AG04449 (cell line): ENCODE data around the gene TOR2A.

Experiments
- CTCF ChIA-PET: fragments of 350-600 bp; formaldehyde crosslinking; extraction: SDS; loops from one replicate; lab custom pipeline; 2021; ENCODE audit warnings: antibody characterized with exemption; lab: Yijun Ruan, JAX
- POLR2A ChIA-PET: fragments of 400-600, 350-600 bp; formaldehyde crosslinking; extraction: SDS; loops from one replicate; lab custom pipeline; 2020; ENCODE audit warnings: antibody characterized with exemption, inconsistent platforms; lab: Yijun Ruan, JAX
- DNase-seq: peaks from one replicate; pipeline ENCODE4 v3.0.0-alpha.2; 2010; ENCODE audit warnings: low read depth, low spot score
- H3K4me3 ChIP-seq: 2 replicates; pipeline ENCODE4 v1.5.1; 2011; ENCODE audit warnings: low read depth, mild to moderate bottlenecking, control low read depth, low read length
- CTCF ChIP-seq: IDR thresholded peaks from one replicate; pipeline ENCODE4 v1.5.1; 2011; ENCODE audit warnings: mild to moderate bottlenecking, moderate library complexity, low read length, control low read depth, inconsistent platforms; ENCODE audit not compliant: insufficient read depth; ENCODE audit errors: missing control alignments

Gene TOR2A

GRCh38 chr9:127711831-127712274, 23.2 kb downstream of the TOR2A start:
- CTCF ChIA-PET = interaction anchor here (1.0 kb wide), 1 partner anchor 102 kb away, joined by 3 read pairs; no protein-coding TSS in a partner anchor
- POLR2A ChIA-PET = no interaction called here
- no peak for DNase-seq
- no peak overlapping the region for H3K4me3 ChIP-seq
- no peak for TF ChIP-seq CTCF

- no peak for TF ChIP-seq CTCF
- H3K4me3 ChIP-seq = no peak overlapping the region
- CTCF ChIA-PET = interaction anchor here (0.9 to 1.0 kb wide), 2 partner anchors 24 to 102 kb away, joined by 3 read pairs; partner anchors contain the start of gene TOR2A
- DNase-seq = no peak
- POLR2A ChIA-PET = interaction anchor here (0.7 kb wide), 1 partner anchor 19 kb away, joined by 3 read pairs; no protein-coding TSS in a partner anchor
These were observed 23.8 kb downstream of the TOR2A start for GRCh38 chr9:127711226-127711701.

- ChIA-PET CTCF (interaction anchor here (0.9 to 1.0 kb wide), 3 partner anchors 15 to 25 kb away, joined by 3 read pairs; partner anchors contain the start of gene TOR2A), POLR2A (interaction anchor here (0.7 kb wide), 1 partner anchor 20 kb away, joined by 3 read pairs; no protein-coding TSS in a partner anchor)
- H3K4me3 ChIP-seq = no peak overlapping the region
- no peak for DNase-seq
- TF ChIP-seq CTCF = no peak
These were observed 24.8 kb downstream of the TOR2A start for GRCh38 chr9:127710204-127710783.

- no peak for TF ChIP-seq CTCF
- POLR2A ChIA-PET = no interaction called here
- no peak for DNase-seq
- no peak overlapping the region for H3K4me3 ChIP-seq
- CTCF ChIA-PET = interaction anchor here (1.0 to 1.1 kb wide), 2 partner anchors 25 to 26 kb away, joined by 3 to 4 read pairs; partner anchors contain the start of gene TOR2A
These were observed 26.0 kb downstream of the TOR2A start for GRCh38 chr9:127708952-127709587.

- CTCF ChIA-PET = interaction anchor here (1.5 kb wide), 1 partner anchor 27 kb away, joined by 5 read pairs; the partner anchor contains the start of gene TOR2A
- POLR2A ChIA-PET = interaction anchor here (1.1 kb wide), 1 partner anchor 95 kb away, joined by 3 read pairs; the partner anchor contains the start of gene STXBP1
- DNase-seq = no peak
- H3K4me3 ChIP-seq = no peak overlapping the region
- no peak for TF ChIP-seq CTCF
These were observed 27.3 kb downstream of the TOR2A start for GRCh38 chr9:127707766-127708165.
